Panc1 (cell line): Measurements from ENCODE around the gene CHMP6. TPM values are rescaled to one million over a fixed set of nuclear protein-coding genes. Genes with fewer than 3 reads are reported as not detected.

Experiments
- ATAC-seq: fragments of 200-7000 bp; cut with Tn5 transposase; 2 replicates; pipeline ENCODE4 v1.9.1; 2020; ENCODE audit warnings: mild to moderate bottlenecking, moderate library complexity
- BruUV-seq: library from RNA; stranded (reverse); fragments of 400-500 nt; replicated peaks from 2 replicates; lab custom pipeline; 2021; lab: Mats Ljungman, UMichigan
- CTCF ChIA-PET: fragments of 300-600 bp; sonication (Branson Sonifier 250); formaldehyde crosslinking; loops from one replicate; lab custom pipeline; 2022; ENCODE audit warnings: antibody characterized with exemption; lab: Charles Lee
- POLR2A ChIA-PET: fragments of 300-600 bp; sonication (Branson Sonifier 250); formaldehyde crosslinking; loops from one replicate; lab custom pipeline; 2022; ENCODE audit warnings: antibody characterized with exemption; lab: Charles Lee
- DNase-seq: peaks from one replicate; pipeline ENCODE4 v3.0.0-alpha.2; 2010; ENCODE audit warnings: low read depth, low spot score
- H3K27ac ChIP-seq: 2 replicates; pipeline ENCODE4 v1.5.1; 2011; ENCODE audit warnings: mild to moderate bottlenecking, low read length, inconsistent platforms
- H3K27me3 ChIP-seq: fragments of 200-500 bp; sonication (Bioruptor generic); 2 replicates; pipeline ENCODE4 v1.6.0; 2014; ENCODE audit warnings: low read length, inconsistent platforms; ENCODE audit not compliant: control insufficient read depth, insufficient read depth
- H3K36me3 ChIP-seq: fragments of 200-500 bp; sonication (Bioruptor generic); 2 replicates; pipeline ENCODE4 v1.5.1; 2014; ENCODE audit warnings: inconsistent platforms, mild to moderate bottlenecking, low read length, moderate library complexity; ENCODE audit not compliant: control insufficient read depth, insufficient read depth
- H3K4me1 ChIP-seq: 2 replicates; pipeline ENCODE4 v1.5.1; 2011; ENCODE audit warnings: inconsistent platforms, mild to moderate bottlenecking, low read length, moderate library complexity; ENCODE audit not compliant: control insufficient read depth, insufficient read depth
- H3K4me3 ChIP-seq, 2 experiments: 2 replicates each; pipeline ENCODE4 v1.5.1; 2011 to 2012; ENCODE audit warnings: low read depth in 2 of 2, low read length in 2 of 2, mild to moderate bottlenecking in 2 of 2, inconsistent platforms in 1 of 2, moderate library complexity in 1 of 2
- H3K9me3 ChIP-seq: fragments of 200-500 bp; sonication (Bioruptor generic); 2 replicates; pipeline ENCODE4 v1.5.1; 2014; ENCODE audit warnings: low read depth, mild to moderate bottlenecking, inconsistent platforms, low read length, moderate library complexity; ENCODE audit not compliant: control insufficient read depth, insufficient read depth
- CTCF ChIP-seq: fragments of 450-650 bp; IDR thresholded peaks from 2 replicates; pipeline ENCODE4 v1.5.1; 2017; ENCODE audit warnings: mild to moderate bottlenecking
- POLR2AphosphoS5 ChIP-seq: IDR thresholded peaks from 2 replicates; pipeline ENCODE4 v1.6.1; 2012; ENCODE audit warnings: mild to moderate bottlenecking, low read depth, low read length, moderate library complexity
- SIN3A ChIP-seq: IDR thresholded peaks from 2 replicates; pipeline ENCODE4 v1.6.1; 2012; ENCODE audit warnings: low read depth, mild to moderate bottlenecking, low read length, moderate library complexity, borderline replicate concordance; ENCODE audit not compliant: insufficient read depth
- TCF7L2 ChIP-seq: IDR thresholded peaks from 2 replicates; pipeline ENCODE4 v1.6.1; 2011; ENCODE audit warnings: mild to moderate bottlenecking, low read depth, low read length, inconsistent platforms
- in situ Hi-C: cut with HindIII; loops from 2 replicates; pipeline ENCODE4 v1.10.0; 2016; ENCODE audit warnings: low sequenced_read_pairs, low pct_unique_long_range_greater_than_20kb
- intact Hi-C: fragments of 100-400 bp; cut with micrococcal nuclease; formaldehyde crosslinking; loops from one replicate; pipeline ENCODE4 v1.10.0; 2022; ENCODE audit not compliant: unreplicated experiment
- total RNA-seq: library from RNA; stranded (reverse); gene quantifications from one replicate; pipeline ENCODE4 v1.2.1, GENCODE V29; 2021; ENCODE audit not compliant: unreplicated experiment
- TF ChIP-seq, protein P1 (sequence below), 2 experiments: IDR thresholded peaks; 2 replicates each; pipeline ENCODE4 v1.6.1; 2011 to 2012; ENCODE audit warnings: low read depth in 2 of 2, control low read depth in 1 of 2, low read length in 1 of 2, mild to moderate bottlenecking in 1 of 2, moderate library complexity in 1 of 2; ENCODE audit not compliant: insufficient read depth in 1 of 2

The CHMP6 gene
- total RNA-seq, 1 experiment from 2014 or later: 43.7 TPM

DNA sequence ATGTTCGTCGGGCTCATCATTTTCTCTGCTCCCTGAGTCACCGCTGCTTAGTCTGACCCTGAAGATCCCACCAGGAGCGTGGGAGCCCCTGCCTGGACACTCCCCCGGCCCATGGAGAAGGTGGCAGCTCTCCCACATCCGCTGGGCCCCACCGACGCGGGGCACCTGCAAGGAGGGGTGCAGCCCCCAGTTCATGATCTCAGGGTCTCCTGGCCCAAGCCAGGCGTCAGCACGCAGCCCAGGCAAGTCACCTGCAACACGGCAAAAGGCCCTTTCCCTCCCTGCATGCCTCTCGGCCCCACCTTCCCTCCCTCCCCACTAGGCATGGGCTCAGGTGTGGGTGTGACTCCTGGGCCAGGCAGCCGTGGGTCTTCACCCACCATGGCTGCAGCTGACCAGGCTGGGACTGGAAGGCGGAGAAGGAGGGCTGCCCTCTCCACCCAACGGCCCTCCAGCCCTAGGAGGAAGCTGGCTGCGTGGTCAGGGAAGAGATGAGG, 9.7 kb upstream of the CHMP6 start:
- in situ Hi-C loops: no loop called here
- BruUV-seq: no TSS peak
- no peak for ATAC-seq

DNA sequence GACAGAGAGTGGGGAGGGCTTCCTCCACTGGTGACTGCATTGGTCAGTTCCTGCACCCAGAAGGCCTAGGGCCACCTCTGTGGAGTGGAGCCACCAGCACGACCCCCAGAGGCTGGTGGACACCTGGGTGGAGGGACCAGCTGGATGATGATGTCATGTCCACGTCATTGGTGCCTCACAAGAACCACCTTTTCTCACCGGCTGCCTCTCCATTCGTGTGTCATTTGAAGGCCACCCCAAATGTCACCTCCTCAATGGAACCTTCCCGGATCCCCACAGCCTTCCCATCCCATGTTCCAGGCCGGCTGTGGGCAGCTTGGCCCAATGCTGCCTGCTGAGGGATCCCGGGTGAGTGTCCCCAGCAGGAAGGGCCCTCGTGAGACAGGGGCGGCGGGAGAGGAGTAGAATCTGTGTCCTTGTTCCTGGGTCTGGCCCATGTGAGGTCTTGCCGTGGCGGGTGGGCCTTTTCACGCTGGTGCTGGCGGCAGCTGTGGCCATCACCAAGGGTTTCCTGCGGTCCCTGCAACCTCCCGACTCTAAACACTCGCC, 9.1 kb upstream of the CHMP6 start:
- Histone ChIP-seq H3K27ac (no peak overlapping the region), H3K4me3 (no peak overlapping the region), H3K36me3 (no peaks in the 10 kb centered on the region), H3K27me3 (no peaks in the 10 kb centered on the region), H3K9me3 (no peaks in the 10 kb centered on the region), H3K4me1 (peaks cover 2% of the 10 kb centered on the region; the same call in 1 of the 2 replicates)
- ChIA-PET CTCF (interaction anchor here (0.7 kb wide), 1 partner anchor 84 kb away, joined by 3 read pairs; no protein-coding TSS in a partner anchor), POLR2A (no interaction called here)
- TF ChIP-seq SIN3A (no peak), TCF7L2 (no peak), POLR2AphosphoS5 (no peak), CTCF (no peak)
- TF ChIP-seq, protein P1, sequence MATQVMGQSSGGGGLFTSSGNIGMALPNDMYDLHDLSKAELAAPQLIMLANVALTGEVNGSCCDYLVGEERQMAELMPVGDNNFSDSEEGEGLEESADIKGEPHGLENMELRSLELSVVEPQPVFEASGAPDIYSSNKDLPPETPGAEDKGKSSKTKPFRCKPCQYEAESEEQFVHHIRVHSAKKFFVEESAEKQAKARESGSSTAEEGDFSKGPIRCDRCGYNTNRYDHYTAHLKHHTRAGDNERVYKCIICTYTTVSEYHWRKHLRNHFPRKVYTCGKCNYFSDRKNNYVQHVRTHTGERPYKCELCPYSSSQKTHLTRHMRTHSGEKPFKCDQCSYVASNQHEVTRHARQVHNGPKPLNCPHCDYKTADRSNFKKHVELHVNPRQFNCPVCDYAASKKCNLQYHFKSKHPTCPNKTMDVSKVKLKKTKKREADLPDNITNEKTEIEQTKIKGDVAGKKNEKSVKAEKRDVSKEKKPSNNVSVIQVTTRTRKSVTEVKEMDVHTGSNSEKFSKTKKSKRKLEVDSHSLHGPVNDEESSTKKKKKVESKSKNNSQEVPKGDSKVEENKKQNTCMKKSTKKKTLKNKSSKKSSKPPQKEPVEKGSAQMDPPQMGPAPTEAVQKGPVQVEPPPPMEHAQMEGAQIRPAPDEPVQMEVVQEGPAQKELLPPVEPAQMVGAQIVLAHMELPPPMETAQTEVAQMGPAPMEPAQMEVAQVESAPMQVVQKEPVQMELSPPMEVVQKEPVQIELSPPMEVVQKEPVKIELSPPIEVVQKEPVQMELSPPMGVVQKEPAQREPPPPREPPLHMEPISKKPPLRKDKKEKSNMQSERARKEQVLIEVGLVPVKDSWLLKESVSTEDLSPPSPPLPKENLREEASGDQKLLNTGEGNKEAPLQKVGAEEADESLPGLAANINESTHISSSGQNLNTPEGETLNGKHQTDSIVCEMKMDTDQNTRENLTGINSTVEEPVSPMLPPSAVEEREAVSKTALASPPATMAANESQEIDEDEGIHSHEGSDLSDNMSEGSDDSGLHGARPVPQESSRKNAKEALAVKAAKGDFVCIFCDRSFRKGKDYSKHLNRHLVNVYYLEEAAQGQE (IDR thresholded peaks at IDR 0.05; ENCODE audit: insufficient read depth in 1 of 2, low read depth in 2 of 2, low read length in 1 of 2): no peak
- ATAC-seq (no peak), DNase-seq (no peak)
- no TSS peak for BruUV-seq
- in situ Hi-C loops: no loop called here
- intact Hi-C loops: loop anchor here (5.0 kb wide), 1 partner anchor 555 kb away; no protein-coding TSS in a partner anchor

More for the DNA sequence above, 9.7 kb upstream of the CHMP6 start:
- H3K9me3 ChIP-seq: no peaks in the 10 kb centered on the region
- no peaks in the 10 kb centered on the region for H3K27me3 ChIP-seq
- POLR2A ChIA-PET: no interaction called here
- H3K4me1 ChIP-seq: no peaks in the 10 kb centered on the region
- H3K27ac ChIP-seq: no peak overlapping the region
- H3K36me3 ChIP-seq: no peaks in the 10 kb centered on the region
- DNase-seq: no peak
- TF ChIP-seq TCF7L2 (no peak), CTCF (no peak), SIN3A (no peak), POLR2AphosphoS5 (no peak)
- TF ChIP-seq, protein P1 (IDR thresholded peaks at IDR 0.05; ENCODE audit: insufficient read depth in 1 of 2, low read depth in 2 of 2, low read length in 1 of 2): no peak
- CTCF ChIA-PET: interaction anchor here (0.7 kb wide), 1 partner anchor 84 kb away, joined by 3 read pairs; no protein-coding TSS in a partner anchor
- H3K4me3 ChIP-seq: no peak overlapping the region
- intact Hi-C loops: loop anchor here (5.0 kb wide), 1 partner anchor 555 kb away; no protein-coding TSS in a partner anchor
